SJSA1 (cell line): Measurements from ENCODE around the gene PLEKHA5. TPM values are rescaled to one million over a fixed set of nuclear protein-coding genes. Genes with fewer than 3 reads are reported as not detected.

Experiments
- DNase-seq, 2 experiments: peaks; one replicate each; pipeline ENCODE4 v3.0.0-alpha.2; 2015 to 2020; ENCODE audit warnings: low spot score in 2 of 2, low read depth in 1 of 2
- H3K27ac ChIP-seq: fragments of 250-450 bp; sonication (Bioruptor Pico); 2 replicates; pipeline ENCODE4 v1.5.1; 2020; ENCODE audit warnings: mild to moderate bottlenecking, moderate library complexity
- H3K27me3 ChIP-seq: fragments of 250-450 bp; sonication (Bioruptor Pico); replicated peaks from 2 replicates; pipeline ENCODE4 v1.5.1; 2020; ENCODE audit warnings: mild to moderate bottlenecking, moderate library complexity
- H3K36me3 ChIP-seq: fragments of 250-450 bp; sonication (Bioruptor Pico); 2 replicates; pipeline ENCODE4 v1.5.1; 2020; ENCODE audit warnings: mild to moderate bottlenecking
- H3K4me1 ChIP-seq: fragments of 250-450 bp; sonication (Bioruptor Pico); replicated peaks from 2 replicates; pipeline ENCODE4 v1.6.1; 2021; ENCODE audit warnings: mild to moderate bottlenecking
- H3K4me3 ChIP-seq: fragments of 250-450 bp; sonication (Bioruptor Pico); 2 replicates; pipeline ENCODE4 v1.5.1; 2020; ENCODE audit warnings: mild to moderate bottlenecking
- H3K9me3 ChIP-seq: fragments of 250-450 bp; sonication (Bioruptor Pico); replicated peaks from 2 replicates; pipeline ENCODE4 v1.5.1; 2020; ENCODE audit warnings: mild to moderate bottlenecking
- total RNA-seq: library from RNA; depleted of rRNA; stranded (reverse); fragments of >200 nt; shearing (Covaris generic); gene quantifications from 2 replicates; pipeline ENCODE4 v1.2.3, GENCODE V29; 2014

Gene PLEKHA5
- total RNA-seq, 1 experiment from 2014 or later = 21.1 TPM

GRCh38 chr12:19139615-19140194, 10.2 kb downstream of the PLEKHA5 start:
- Histone ChIP-seq H3K36me3 (peaks cover 18% of the 10 kb centered on the region), H3K4me3 (no peak overlapping the region), H3K27me3 (no peaks in the 10 kb centered on the region), H3K9me3 (no peaks in the 10 kb centered on the region), H3K27ac (no peak overlapping the region), H3K4me1 (no peaks in the 10 kb centered on the region)
- no peak for DNase-seq

DNA sequence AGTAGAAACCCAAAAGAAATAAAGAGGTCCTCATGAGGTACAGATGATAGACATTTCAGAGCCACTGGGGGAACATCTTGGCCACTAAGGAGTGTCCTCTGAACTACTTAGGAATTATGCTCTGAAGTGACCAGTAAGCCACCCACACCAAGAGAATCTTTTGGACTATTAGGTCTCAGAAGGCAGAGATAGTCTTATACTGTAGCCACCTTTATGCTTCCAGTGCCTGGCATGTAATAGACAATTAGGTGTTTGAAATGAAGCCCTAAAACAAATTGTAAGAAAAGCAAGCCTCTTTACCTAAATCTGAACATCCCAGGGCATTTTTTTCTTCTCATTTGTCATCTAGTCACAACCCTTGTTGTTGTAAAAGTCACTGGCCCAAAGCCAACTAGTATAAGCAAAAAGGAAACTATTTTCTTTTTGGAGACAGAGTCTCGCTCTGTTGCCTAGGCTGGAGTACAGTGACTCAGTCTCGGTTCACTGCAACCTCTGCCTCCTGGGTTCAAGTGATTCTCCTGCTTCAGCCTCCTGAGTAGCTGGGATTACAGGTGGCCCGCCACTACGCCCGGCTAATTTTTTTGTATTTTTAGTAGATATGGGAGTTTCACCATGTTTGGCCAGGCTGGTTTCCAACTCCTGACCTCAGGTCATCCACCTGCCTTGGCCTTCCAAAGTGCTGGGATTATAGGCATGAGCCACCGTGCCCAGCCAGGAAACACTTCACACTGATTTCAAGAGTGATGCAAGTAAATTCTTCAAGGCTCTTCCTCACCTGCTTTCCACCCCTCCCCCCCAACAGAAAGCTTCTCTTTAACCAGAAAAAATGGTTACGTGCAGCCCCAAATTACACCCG, 11.1 kb downstream of the PLEKHA5 start:
- Histone ChIP-seq H3K9me3 (no peaks in the 10 kb centered on the region), H3K4me1 (no peaks in the 10 kb centered on the region), H3K27me3 (no peaks in the 10 kb centered on the region), H3K27ac (no peak overlapping the region), H3K36me3 (peaks cover 18% of the 10 kb centered on the region), H3K4me3 (no peak overlapping the region)
- no peak for DNase-seq

DNA sequence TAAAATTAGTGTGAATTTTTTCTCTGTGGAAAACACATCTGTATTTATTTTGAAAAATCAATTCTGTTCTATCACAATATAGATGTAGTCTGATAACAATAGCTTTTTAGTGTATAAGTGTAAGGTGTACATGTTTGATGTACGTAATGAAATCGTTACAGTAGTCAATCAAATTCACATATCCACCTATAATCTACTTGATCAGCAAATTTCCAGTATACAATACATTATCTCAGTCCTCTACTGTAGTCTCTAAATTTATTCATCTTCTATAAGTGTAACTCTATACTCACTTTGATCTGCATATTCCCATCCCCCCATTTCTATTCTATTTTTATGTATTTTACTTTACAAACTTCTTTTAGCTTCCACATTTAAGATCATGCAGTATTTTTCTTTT, 13.0 kb downstream of the PLEKHA5 start:
- no peaks in the 10 kb centered on the region for H3K9me3 ChIP-seq
- H3K36me3 ChIP-seq = peaks cover 15% of the 10 kb centered on the region
- DNase-seq = no peak
- H3K4me1 ChIP-seq = no peaks in the 10 kb centered on the region
- no peak overlapping the region for H3K4me3 ChIP-seq
- H3K27ac ChIP-seq = no peak overlapping the region
- H3K27me3 ChIP-seq = no peaks in the 10 kb centered on the region

DNA sequence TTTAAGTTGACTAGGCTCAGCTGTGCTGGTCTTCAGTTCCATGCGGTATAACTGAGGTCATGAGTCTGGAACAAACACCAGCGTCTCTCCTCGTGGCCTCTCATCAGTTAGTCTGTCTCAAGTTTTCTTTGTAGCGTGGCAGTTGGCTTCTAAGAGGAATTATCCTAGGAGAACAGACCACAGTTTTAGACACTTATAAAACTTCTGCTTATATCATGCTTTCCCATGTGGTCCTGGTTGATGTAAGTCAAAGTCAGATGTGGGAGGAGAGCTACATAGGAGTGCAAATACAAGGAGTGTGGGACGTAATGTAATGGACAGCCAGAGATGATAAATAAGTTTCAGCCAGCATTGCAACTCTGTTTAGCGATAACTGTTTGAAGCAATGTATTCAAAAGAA, 14.8 kb downstream of the PLEKHA5 start:
- Histone ChIP-seq H3K4me1 (no peaks in the 10 kb centered on the region), H3K36me3 (peaks cover 18% of the 10 kb centered on the region), H3K9me3 (no peaks in the 10 kb centered on the region), H3K27me3 (no peaks in the 10 kb centered on the region), H3K27ac (no peak overlapping the region), H3K4me3 (no peak overlapping the region)
- DNase-seq = no peak

DNA sequence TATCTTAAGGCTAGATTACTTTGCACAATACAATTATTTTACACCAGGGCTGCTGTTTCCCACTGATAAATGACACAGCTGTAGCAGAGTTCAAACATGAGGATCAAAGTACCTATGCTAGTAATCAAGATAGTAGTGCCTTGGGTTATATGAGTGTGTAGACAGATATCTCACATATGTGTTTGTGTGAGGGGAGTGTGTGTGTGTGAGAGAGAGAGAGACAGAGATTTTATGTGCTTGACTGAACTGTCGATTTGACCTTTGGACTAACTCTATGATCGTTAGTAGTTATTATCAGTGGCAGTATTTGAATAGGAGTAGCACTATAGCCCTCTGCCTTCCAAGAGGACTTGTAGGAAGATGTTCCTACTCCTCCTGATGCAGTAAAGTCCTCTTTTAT, 15.5 kb downstream of the PLEKHA5 start:
- no peaks in the 10 kb centered on the region for H3K27me3 ChIP-seq
- H3K4me1 ChIP-seq = no peaks in the 10 kb centered on the region
- H3K4me3 ChIP-seq = no peak overlapping the region
- H3K9me3 ChIP-seq = no peaks in the 10 kb centered on the region
- no peak for DNase-seq
- peaks cover 23% of the 10 kb centered on the region for H3K36me3 ChIP-seq
- H3K27ac ChIP-seq = no peak overlapping the region

GRCh38 chr12:19148860-19149259, 19.3 kb downstream of the PLEKHA5 start:
- H3K4me1 ChIP-seq = peaks cover 12% of the 10 kb centered on the region
- H3K27ac ChIP-seq = no peak overlapping the region
- DNase-seq = no peak
- no peak overlapping the region for H3K4me3 ChIP-seq
- peaks cover 23% of the 10 kb centered on the region for H3K36me3 ChIP-seq
- 0 out of 2 replicates have a peak, but pooled peaks cover 3% of the 10 kb centered on the region for H3K9me3 ChIP-seq
- 0 out of 2 replicates have a peak, but pooled peaks cover 3% of the 10 kb centered on the region for H3K27me3 ChIP-seq

- H3K27me3 ChIP-seq = 0 out of 2 replicates have a peak, but pooled peaks cover 3% of the 10 kb centered on the region
- 0 out of 2 replicates have a peak, but pooled peaks cover 3% of the 10 kb centered on the region for H3K9me3 ChIP-seq
- peaks cover 12% of the 10 kb centered on the region for H3K4me1 ChIP-seq
- H3K4me3 ChIP-seq = no peak overlapping the region
- peaks cover 23% of the 10 kb centered on the region for H3K36me3 ChIP-seq
- H3K27ac ChIP-seq = 0 out of 2 replicates have a peak overlapping the region, but pooled peaks have one; percentile 12
- peak in 1 of 2 experiments; percentile 20 for DNase-seq
Measured at GRCh38 chr12:19150273-19150900, 20.9 kb downstream of the PLEKHA5 start.

DNA sequence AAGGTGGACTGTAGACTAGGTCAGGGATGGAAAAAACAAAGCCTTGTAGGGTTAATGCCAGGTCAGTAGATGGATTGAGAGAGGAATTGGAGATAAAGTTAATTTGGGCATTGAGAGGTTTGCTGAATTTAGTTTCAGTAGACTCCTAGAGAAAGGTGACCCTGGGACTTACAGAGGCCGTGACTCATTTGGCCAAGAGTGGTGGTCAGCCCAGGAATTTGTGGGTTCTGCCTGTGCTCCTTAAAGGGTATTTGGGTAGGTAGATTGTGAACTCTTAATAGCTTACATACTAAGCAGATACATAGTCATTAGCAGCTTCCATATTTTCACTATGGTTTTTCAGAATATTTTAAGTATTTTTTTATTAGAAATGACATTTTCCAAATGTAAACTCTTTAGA, 21.8 kb downstream of the PLEKHA5 start:
- Histone ChIP-seq H3K36me3 (peaks cover 23% of the 10 kb centered on the region), H3K27ac (0 out of 2 replicates have a peak overlapping the region, but pooled peaks have one; percentile 12), H3K4me3 (no peak overlapping the region), H3K27me3 (0 out of 2 replicates have a peak, but pooled peaks cover 3% of the 10 kb centered on the region), H3K9me3 (0 out of 2 replicates have a peak, but pooled peaks cover 3% of the 10 kb centered on the region), H3K4me1 (peaks cover 12% of the 10 kb centered on the region)
- no peak for DNase-seq

DNA sequence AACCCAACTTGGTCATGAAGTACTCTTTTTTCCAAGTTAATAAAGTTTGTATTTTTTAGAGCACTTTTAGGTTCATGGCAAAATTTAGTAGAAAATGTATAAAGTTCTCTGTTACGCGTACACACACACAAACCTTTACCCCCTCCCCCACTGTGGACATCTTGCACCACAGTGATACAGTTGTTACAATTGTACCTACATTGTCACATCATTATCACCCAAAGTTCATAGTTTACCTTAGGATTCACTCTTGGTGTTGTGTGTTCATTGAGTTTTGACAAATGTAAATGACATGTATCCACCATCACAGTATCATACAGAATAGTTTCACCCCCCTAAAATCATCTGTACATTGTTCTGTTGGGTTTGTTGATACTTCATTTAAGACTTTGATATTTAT, 23.9 kb downstream of the PLEKHA5 start:
- no peak overlapping the region for H3K4me3 ChIP-seq
- H3K27me3 ChIP-seq = 0 out of 2 replicates have a peak, but pooled peaks cover 3% of the 10 kb centered on the region
- no peak for DNase-seq
- 0 out of 2 replicates have a peak, but pooled peaks cover 3% of the 10 kb centered on the region for H3K9me3 ChIP-seq
- H3K4me1 ChIP-seq = peaks cover 13% of the 10 kb centered on the region
- no peak overlapping the region for H3K27ac ChIP-seq
- peaks cover 20% of the 10 kb centered on the region for H3K36me3 ChIP-seq

DNA sequence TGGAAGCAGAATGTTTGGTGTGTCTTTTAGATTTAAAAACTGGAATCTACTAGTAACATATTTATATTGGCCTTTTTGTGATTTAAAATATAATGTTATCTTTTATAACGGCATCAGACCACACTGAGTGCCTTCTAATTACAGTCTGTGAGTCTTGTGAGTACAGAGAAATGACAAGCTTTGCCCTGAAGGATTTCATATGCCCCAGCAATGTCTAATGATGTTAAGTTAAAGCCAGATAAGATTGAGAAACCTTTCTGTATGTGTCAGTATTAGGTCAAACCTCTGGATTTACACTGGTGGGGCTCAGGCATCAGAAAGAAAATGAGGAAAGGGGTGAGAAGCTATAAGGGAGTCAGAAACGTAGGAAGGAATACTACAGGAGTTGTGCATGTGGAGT, 25.2 kb downstream of the PLEKHA5 start:
- no peak overlapping the region for H3K27ac ChIP-seq
- H3K27me3 ChIP-seq = 0 out of 2 replicates have a peak, but pooled peaks cover 3% of the 10 kb centered on the region
- peaks cover 12% of the 10 kb centered on the region for H3K36me3 ChIP-seq
- no peak for DNase-seq
- H3K4me3 ChIP-seq = no peak overlapping the region
- peaks cover 22% of the 10 kb centered on the region for H3K4me1 ChIP-seq
- 0 out of 2 replicates have a peak, but pooled peaks cover 3% of the 10 kb centered on the region for H3K9me3 ChIP-seq

GRCh38 chr12:19155981-19156734, 26.6 kb downstream of the PLEKHA5 start:
- Histone ChIP-seq H3K4me3 (no peak overlapping the region), H3K9me3 (no peaks in the 10 kb centered on the region), H3K27me3 (0 out of 2 replicates have a peak, but pooled peaks cover 3% of the 10 kb centered on the region), H3K27ac (no peak overlapping the region), H3K36me3 (0 out of 2 replicates have a peak, but pooled peaks cover 4% of the 10 kb centered on the region), H3K4me1 (peaks cover 12% of the 10 kb centered on the region)
- no peak for DNase-seq

DNA sequence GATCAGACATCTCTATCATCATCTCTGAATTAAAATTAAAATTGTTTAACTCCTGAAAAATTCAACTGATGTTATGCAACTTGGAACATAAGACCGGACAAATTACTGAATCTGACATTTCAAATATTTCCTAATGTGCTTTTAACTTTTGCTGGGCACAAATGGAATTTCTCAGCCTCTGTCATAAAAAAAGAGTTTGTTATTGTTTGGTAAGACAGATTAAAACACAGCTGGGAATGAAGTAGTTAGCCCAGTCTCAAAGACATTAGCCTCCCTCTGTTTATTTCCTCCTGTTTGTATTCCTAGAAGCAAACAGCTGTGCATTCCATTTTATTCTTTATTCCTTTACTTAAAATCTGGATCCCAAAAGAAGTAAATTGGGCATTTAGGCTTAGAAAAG, 29.4 kb downstream of the PLEKHA5 start:
- Histone ChIP-seq H3K27me3 (no peaks in the 10 kb centered on the region), H3K36me3 (no peaks in the 10 kb centered on the region), H3K4me3 (no peak overlapping the region), H3K4me1 (peaks cover 10% of the 10 kb centered on the region; the same call in 1 of the 2 replicates), H3K9me3 (no peaks in the 10 kb centered on the region), H3K27ac (no peak overlapping the region)
- no peak for DNase-seq

GRCh38 chr12:19161216-19161615, 31.7 kb downstream of the PLEKHA5 start:
- no peak overlapping the region for H3K4me3 ChIP-seq
- H3K36me3 ChIP-seq = no peaks in the 10 kb centered on the region
- H3K9me3 ChIP-seq = no peaks in the 10 kb centered on the region
- H3K4me1 ChIP-seq = peaks cover 16% of the 10 kb centered on the region
- DNase-seq = no peak
- no peak overlapping the region for H3K27ac ChIP-seq
- no peaks in the 10 kb centered on the region for H3K27me3 ChIP-seq
